GM23248 (cell line): ENCODE measurements around the gene RFXANK.

Experiments used
- EZH2 ChIP-seq: fragments of 200-600 bp; sonication (generic); IDR thresholded peaks from 2 replicates; pipeline ENCODE4 v1.6.1; 2018; ENCODE audit warnings: antibody characterized with exemption, mild to moderate bottlenecking; ENCODE audit not compliant: insufficient read depth, poor library complexity, severe bottlenecking
- EZH2phosphoT487 ChIP-seq: fragments of 200-600 bp; sonication (generic); IDR thresholded peaks from 2 replicates; pipeline ENCODE4 v1.6.1; 2018; ENCODE audit warnings: antibody characterized with exemption, moderate library complexity, mild to moderate bottlenecking, low read depth; ENCODE audit not compliant: insufficient read depth

- TF ChIP-seq EZH2 (no peak), EZH2phosphoT487 (no peak)
These were observed 46.8 kb upstream of the RFXANK start for GRCh38 chr19:19145281-19145680.
